ENCODE measurements around the gene UFD1.

Gene UFD1

GRCh38 chr22:19419086-19419463 is 59.9 kb downstream of the UFD1 start:
- DNase-seq = no peak

- no peak for DNase-seq
Measured at GRCh38 chr22:19412923-19413322, 66.1 kb downstream of the UFD1 start.

- no peak for DNase-seq
Measured at GRCh38 chr22:19412478-19412877, 66.5 kb downstream of the UFD1 start.

- DNase-seq = no peak
Measured at GRCh38 chr22:19411690-19412045, 67.3 kb downstream of the UFD1 start.

- no peak for DNase-seq
Measured at GRCh38 chr22:19410941-19411689, 67.9 kb downstream of the UFD1 start.

GRCh38 chr22:19407649-19408606 is 71.1 kb downstream of the UFD1 start:
- DNase-seq = no peak

GRCh38 chr22:19406846-19407245 is 72.1 kb downstream of the UFD1 start:
- no peak for DNase-seq

- DNase-seq = no peak
Measured at GRCh38 chr22:19406281-19406811, 72.6 kb downstream of the UFD1 start.

GRCh38 chr22:19405652-19406051 is 73.3 kb downstream of the UFD1 start:
- DNase-seq = no peak

GRCh38 chr22:19405133-19405532 is 73.9 kb downstream of the UFD1 start:
- no peak for DNase-seq

- DNase-seq = no peak
Measured at GRCh38 chr22:19404676-19405075, 74.3 kb downstream of the UFD1 start.

GRCh38 chr22:19402642-19403191 is 76.3 kb downstream of the UFD1 start:
- DNase-seq = no peak

- no peak for DNase-seq
Measured at GRCh38 chr22:19401483-19401882, 77.5 kb downstream of the UFD1 start.

- no peak for DNase-seq
Measured at GRCh38 chr22:19400881-19401280, 78.1 kb downstream of the UFD1 start.

All from NCI-H774 (cell line).